Neuronal stem cell (in vitro differentiated cells): ENCODE results near the gene ZNF581.

ENCODE experiments used
- DNase-seq: peaks from one replicate; pipeline ENCODE4 v3.0.0-alpha.2; 2013; ENCODE audit warnings: low spot score
- H2AFZ ChIP-seq: one replicate; pipeline ENCODE4 v1.6.1; 2013; ENCODE audit warnings: mild to moderate bottlenecking, low read length, inconsistent platforms
- H2AK5ac ChIP-seq: 2 replicates; pipeline ENCODE4 v1.6.1; 2013; ENCODE audit warnings: low read depth, mild to moderate bottlenecking, inconsistent platforms, low read length, moderate library complexity, mixed read lengths
- H2BK120ac ChIP-seq: 2 replicates; pipeline ENCODE4 v1.6.1; 2013; ENCODE audit warnings: low read depth, mild to moderate bottlenecking, inconsistent platforms, low read length, moderate library complexity, mixed read lengths
- H2BK12ac ChIP-seq: one replicate; pipeline ENCODE4 v1.6.1; 2013; ENCODE audit warnings: low read length, inconsistent platforms
- H2BK15ac ChIP-seq: 2 replicates; pipeline ENCODE4 v1.6.1; 2013; ENCODE audit warnings: mild to moderate bottlenecking, low read length, inconsistent platforms, mixed read lengths
- H2BK5ac ChIP-seq: one replicate; pipeline ENCODE4 v1.6.1; 2013; ENCODE audit warnings: inconsistent platforms, mild to moderate bottlenecking, low read length, moderate library complexity
- H3K14ac ChIP-seq: one replicate; pipeline ENCODE4 v1.6.1; 2013; ENCODE audit warnings: low read length, inconsistent platforms
- H3K18ac ChIP-seq: 2 replicates; pipeline ENCODE4 v1.6.1; 2013; ENCODE audit warnings: low read length, inconsistent platforms
- H3K23ac ChIP-seq: 2 replicates; pipeline ENCODE4 v1.6.1; 2013; ENCODE audit warnings: low read depth, mild to moderate bottlenecking, mixed read lengths, low read length, inconsistent platforms; ENCODE audit not compliant: poor library complexity
- H3K27ac ChIP-seq: replicated peaks from 3 replicates; pipeline ENCODE4 v1.5.1; 2013; ENCODE audit warnings: low read length, inconsistent platforms
- H3K27me3 ChIP-seq, 3 experiments: 2 replicates each; pipeline ENCODE4 v1.6.1; 2013; ENCODE audit warnings: low read length in 3 of 3, mild to moderate bottlenecking in 2 of 3, inconsistent platforms in 1 of 3, low read depth in 1 of 3, mixed read lengths in 1 of 3, moderate library complexity in 1 of 3; ENCODE audit not compliant: control insufficient read depth in 3 of 3, insufficient read depth in 3 of 3
- H3K36me3 ChIP-seq, 2 donors: replicated peaks in 1 of 2; 2 replicates each; pipeline ENCODE4 v1.6.1; 2013; ENCODE audit warnings: low read length in 2 of 2; ENCODE audit not compliant: control insufficient read depth in 2 of 2, insufficient read depth in 2 of 2
- H3K4ac ChIP-seq: 2 replicates; pipeline ENCODE4 v1.6.1; 2013; ENCODE audit warnings: inconsistent platforms, mild to moderate bottlenecking, low read length, moderate library complexity
- H3K4me1 ChIP-seq, 2 donors: 1 replicate in 1 of 2; 2 replicates in 1 of 2; pipeline ENCODE4 v1.6.1; 2013; ENCODE audit warnings: low read length in 2 of 2, low read depth in 1 of 2; ENCODE audit not compliant: control insufficient read depth in 2 of 2, insufficient read depth in 1 of 2
- H3K4me2 ChIP-seq: one replicate; pipeline ENCODE4 v1.6.1; 2013; ENCODE audit warnings: mild to moderate bottlenecking, low read length, inconsistent platforms; ENCODE audit not compliant: insufficient read depth, poor library complexity, severe bottlenecking
- H3K4me3 ChIP-seq, 2 donors: 2 replicates each; pipeline ENCODE4 v1.5.1; 2013; ENCODE audit warnings: low read length in 2 of 2, mild to moderate bottlenecking in 2 of 2, inconsistent platforms in 1 of 2, moderate library complexity in 1 of 2
- H3K79me1 ChIP-seq: one replicate; pipeline ENCODE4 v1.6.1; 2013; ENCODE audit warnings: low read depth, mild to moderate bottlenecking, inconsistent platforms, low read length, moderate library complexity
- H3K9ac ChIP-seq: one replicate; pipeline ENCODE4 v1.6.1; 2013; ENCODE audit warnings: mild to moderate bottlenecking, low read depth, low read length, inconsistent platforms; ENCODE audit not compliant: poor library complexity
- H3K9me3 ChIP-seq, 2 donors: replicated peaks in 1 of 2; 2 replicates each; pipeline versions ENCODE3 to v1.6.1; 2013; ENCODE audit warnings: low read length in 2 of 2, mild to moderate bottlenecking in 2 of 2, inconsistent platforms in 1 of 2, low read depth in 1 of 2, mixed read lengths in 1 of 2, moderate library complexity in 1 of 2; ENCODE audit not compliant: control insufficient read depth in 2 of 2, insufficient read depth in 1 of 2
- H4K8ac ChIP-seq: one replicate; pipeline ENCODE4 v1.6.1; 2013; ENCODE audit warnings: low read depth, mild to moderate bottlenecking, inconsistent platforms, low read length, moderate library complexity
- H4K91ac ChIP-seq: one replicate; pipeline ENCODE4 v1.6.1; 2013; ENCODE audit warnings: low read length, low read depth, mild to moderate bottlenecking, inconsistent platforms; ENCODE audit not compliant: poor library complexity
- WGBS, 2 donors: extraction: QIAGEN DNeasy Blood & Tissue Kit; methylation state at CpG; one replicate each; pipeline ENCODE4 v1.1.7; 2013; ENCODE audit warnings: missing lambda C conversion rate in 2 of 2, mixed read lengths in 1 of 2; ENCODE audit not compliant: insufficient read length in 2 of 2, insufficient replicate concordance in 1 of 2; ENCODE audit errors: extremely low coverage in 2 of 2; 5-methylcytosine and 5-hydroxymethylcytosine counted together

ZNF581 gene

DNA sequence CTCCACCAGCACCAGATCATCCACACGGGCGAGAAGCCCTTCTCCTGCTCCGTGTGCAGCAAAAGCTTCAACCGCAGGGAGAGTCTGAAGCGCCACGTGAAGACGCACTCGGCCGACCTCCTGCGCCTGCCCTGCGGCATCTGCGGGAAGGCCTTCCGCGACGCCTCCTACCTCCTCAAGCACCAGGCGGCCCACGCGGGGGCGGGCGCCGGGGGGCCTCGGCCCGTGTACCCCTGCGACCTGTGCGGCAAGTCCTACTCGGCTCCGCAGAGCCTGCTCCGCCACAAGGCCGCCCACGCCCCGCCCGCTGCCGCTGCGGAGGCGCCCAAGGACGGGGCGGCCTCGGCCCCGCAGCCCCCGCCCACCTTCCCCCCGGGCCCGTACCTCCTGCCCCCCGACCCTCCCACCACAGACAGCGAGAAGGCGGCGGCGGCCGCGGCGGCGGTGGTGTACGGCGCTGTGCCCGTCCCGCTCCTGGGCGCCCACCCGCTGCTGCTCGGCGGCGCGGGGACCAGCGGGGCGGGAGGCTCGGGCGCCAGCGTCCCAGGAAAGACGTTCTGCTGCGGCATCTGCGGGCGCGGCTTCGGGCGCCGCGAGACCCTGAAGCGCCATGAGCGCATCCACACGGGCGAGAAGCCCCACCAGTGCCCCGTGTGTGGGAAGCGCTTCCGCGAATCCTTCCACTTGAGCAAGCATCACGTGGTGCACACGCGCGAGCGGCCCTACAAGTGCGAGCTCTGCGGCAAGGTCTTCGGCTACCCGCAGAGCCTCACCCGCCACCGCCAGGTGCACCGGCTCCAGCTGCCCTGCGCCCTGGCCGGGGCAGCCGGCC is 28.5 kb upstream of the ZNF581 start:
- H3K4me2 ChIP-seq, result no peak overlapping the region
- no peak overlapping the region for H3K9ac ChIP-seq
- no peak overlapping the region for H2BK12ac ChIP-seq
- H3K23ac ChIP-seq, result no peak overlapping the region
- H2AFZ ChIP-seq, result no peak overlapping the region
- no CpG with 5 or more reads among the region's 98 CpGs for WGBS, 2 donors
- H3K79me1 ChIP-seq, result peaks cover 14% of the 10 kb centered on the region
- H2BK120ac ChIP-seq, result no peak overlapping the region
- H2BK5ac ChIP-seq, result peak overlapping the region; percentile 50
- H3K18ac ChIP-seq, result no peak overlapping the region
- peaks cover 0 to 4% of the 10 kb centered on the region in 2 donors for H3K9me3 ChIP-seq
- no peak overlapping the region for H4K8ac ChIP-seq
- no peak overlapping the region for H3K14ac ChIP-seq
- H3K4me1 ChIP-seq, result no peaks in the 10 kb centered on the region
- H3K27me3 ChIP-seq, result no peaks in the 10 kb centered on the region
- no peak overlapping the region for H3K4me3 ChIP-seq
- no peak overlapping the region for H2BK15ac ChIP-seq
- H4K91ac ChIP-seq, result no peak overlapping the region
- H3K36me3 ChIP-seq, result peaks cover 28 to 74% of the 10 kb centered on the region in 2 donors
- no peak overlapping the region for H2AK5ac ChIP-seq
- H3K27ac ChIP-seq, result no peak overlapping the region
- DNase-seq, result no peak
- no peak overlapping the region for H3K4ac ChIP-seq

GRCh38 chr19:55615543-55616394 is 27.7 kb upstream of the ZNF581 start:
- no peak for DNase-seq
- Histone ChIP-seq H3K27me3 (no peaks in the 10 kb centered on the region), H2AK5ac (no peak overlapping the region), H2BK15ac (no peak overlapping the region), H4K8ac (no peak overlapping the region), H2BK5ac (no peak overlapping the region), H3K36me3 (peaks cover 31 to 74% of the 10 kb centered on the region in 2 donors), H3K14ac (no peak overlapping the region), H3K9me3 (peaks cover 0 to 4% of the 10 kb centered on the region in 2 donors), H3K9ac (no peak overlapping the region), H3K79me1 (peaks cover 13% of the 10 kb centered on the region), H3K27ac (no peak overlapping the region), H3K23ac (peak overlapping the region; percentile 25), H2AFZ (no peak overlapping the region), H4K91ac (no peak overlapping the region), H2BK120ac (no peak overlapping the region), H2BK12ac (no peak overlapping the region), H3K4me2 (no peak overlapping the region), H3K18ac (no peak overlapping the region), H3K4me1 (no peaks in the 10 kb centered on the region), H3K4me3 (no peak overlapping the region), H3K4ac (no peak overlapping the region)
- WGBS, 2 donors, result no CpG with 5 or more reads among the region's 88 CpGs

- Histone ChIP-seq H3K23ac (peak overlapping the region; percentile 39), H2BK5ac (no peak overlapping the region), H3K4me2 (no peak overlapping the region), H3K36me3 (peaks cover 36 to 74% of the 10 kb centered on the region in 2 donors), H3K4me1 (no peaks in the 10 kb centered on the region), H3K4me3 (no peak overlapping the region), H2BK15ac (no peak overlapping the region), H3K27ac (no peak overlapping the region), H3K9me3 (peaks cover 0 to 4% of the 10 kb centered on the region in 2 donors), H3K27me3 (no peaks in the 10 kb centered on the region), H2AFZ (no peak overlapping the region), H4K8ac (no peak overlapping the region), H3K9ac (no peak overlapping the region), H3K14ac (peak overlapping the region; percentile 17), H3K18ac (no peak overlapping the region), H4K91ac (no peak overlapping the region), H2BK120ac (no peak overlapping the region), H3K4ac (no peak overlapping the region), H3K79me1 (peaks cover 13% of the 10 kb centered on the region), H2AK5ac (no peak overlapping the region), H2BK12ac (no peak overlapping the region)
- no CpG with 5 or more reads among the region's 38 CpGs for WGBS, 2 donors
- no peak for DNase-seq
Observed at GRCh38 chr19:55616395-55616875, 27.0 kb upstream of the ZNF581 start.

- H3K4me3 ChIP-seq, result no peak overlapping the region
- H2BK5ac ChIP-seq, result no peak overlapping the region
- H4K91ac ChIP-seq, result no peak overlapping the region
- no peak overlapping the region for H3K4me2 ChIP-seq
- no peak overlapping the region for H2AFZ ChIP-seq
- no peaks in the 10 kb centered on the region for H3K4me1 ChIP-seq
- no peak overlapping the region for H2BK12ac ChIP-seq
- no peak overlapping the region for H2AK5ac ChIP-seq
- peaks cover 0 to 4% of the 10 kb centered on the region in 2 donors for H3K9me3 ChIP-seq
- no CpG with 5 or more reads among the region's 8 CpGs for WGBS, 2 donors
- no peak overlapping the region for H3K27ac ChIP-seq
- no peak overlapping the region for H3K18ac ChIP-seq
- no peak overlapping the region for H3K9ac ChIP-seq
- peaks cover 11% of the 10 kb centered on the region for H3K79me1 ChIP-seq
- no peak overlapping the region for H2BK120ac ChIP-seq
- H3K14ac ChIP-seq, result no peak overlapping the region
- H2BK15ac ChIP-seq, result no peak overlapping the region
- H3K36me3 ChIP-seq, result peaks cover 38 to 67% of the 10 kb centered on the region in 2 donors
- no peaks in the 10 kb centered on the region for H3K27me3 ChIP-seq
- H3K23ac ChIP-seq, result no peak overlapping the region
- H4K8ac ChIP-seq, result no peak overlapping the region
- DNase-seq, result no peak
- no peak overlapping the region for H3K4ac ChIP-seq
Observed at GRCh38 chr19:55617426-55617825, 26.0 kb upstream of the ZNF581 start.
